PC-3 (cell line): ENCODE data around the gene NHERF2. TPM values are rescaled to one million over a fixed set of nuclear protein-coding genes. Genes with fewer than 3 reads are reported as not detected.

ENCODE experiments used
- ATAC-seq: fragments of 200-7000 bp; cut with Tn5 transposase; 2 replicates; pipeline ENCODE4 v1.9.1; 2020; ENCODE audit warnings: mild to moderate bottlenecking, moderate library complexity
- BruUV-seq: library from RNA; stranded (reverse); fragments of 400-500 nt; replicated peaks from 2 replicates; lab custom pipeline; 2021; lab: Mats Ljungman, UMichigan
- CTCF ChIA-PET: fragments of 300-600 bp; sonication (Branson Sonifier 250); formaldehyde crosslinking; loops from one replicate; lab custom pipeline; 2022; ENCODE audit warnings: antibody characterized with exemption; lab: Charles Lee
- POLR2A ChIA-PET: fragments of 300-600 bp; sonication (Branson Sonifier 250); formaldehyde crosslinking; loops from one replicate; lab custom pipeline; 2022; ENCODE audit warnings: antibody characterized with exemption; ENCODE audit not compliant: unreplicated experiment; lab: Charles Lee
- DNase-seq: peaks from one replicate; pipeline ENCODE4 v3.0.0-alpha.2; 2015
- H2AFZ ChIP-seq: fragments of 300-600 bp; sonication (generic); 2 replicates; pipeline ENCODE4 v1.6.0; 2016; ENCODE audit warnings: antibody characterized with exemption, low read length
- H3F3A ChIP-seq: fragments of 300-600 bp; sonication (generic); one replicate; pipeline ENCODE4 v1.6.0; 2017; ENCODE audit warnings: antibody characterized with exemption, low read length, control low read depth, mild to moderate bottlenecking; ENCODE audit not compliant: unreplicated experiment
- H3K27ac ChIP-seq: fragments of 300-600 bp; sonication (generic); 2 replicates; pipeline ENCODE4 v1.5.1; 2016; ENCODE audit warnings: mild to moderate bottlenecking, low read length
- H3K27me3 ChIP-seq: fragments of 300-600 bp; sonication (generic); 2 replicates; pipeline ENCODE4 v1.6.1; 2016; ENCODE audit warnings: low read length, mixed read lengths
- H3K36me3 ChIP-seq: fragments of 300-600 bp; sonication (generic); 2 replicates; pipeline ENCODE4 v1.6.1; 2016; ENCODE audit warnings: low read depth, mixed run types, low read length, mixed read lengths
- H3K4me1 ChIP-seq: fragments of 300-600 bp; sonication (generic); 2 replicates; pipeline ENCODE4 v1.5.1; 2016; ENCODE audit warnings: low read length; ENCODE audit not compliant: insufficient read depth
- H3K4me2 ChIP-seq: fragments of 300-600 bp; sonication (generic); 2 replicates; pipeline ENCODE4 v1.6.0; 2016; ENCODE audit warnings: low read length
- H3K4me3 ChIP-seq: fragments of 300-600 bp; sonication (generic); 2 replicates; pipeline ENCODE4 v1.5.1; 2016; ENCODE audit warnings: mild to moderate bottlenecking, low read length, mixed read lengths
- H3K79me2 ChIP-seq: fragments of 300-600 bp; sonication (generic); 2 replicates; pipeline ENCODE4 v1.6.1; 2017; ENCODE audit warnings: low read length, mixed read lengths
- H3K9ac ChIP-seq: fragments of 300-600 bp; sonication (generic); 2 replicates; pipeline ENCODE4 v1.6.0; 2016; ENCODE audit warnings: mild to moderate bottlenecking, low read length
- H3K9me2 ChIP-seq: fragments of 300-600 bp; sonication (generic); replicated peaks from 2 replicates; pipeline ENCODE4 v1.6.1; 2016; ENCODE audit warnings: mixed run types, low read length, mixed read lengths
- H3K9me3 ChIP-seq: fragments of 300-600 bp; sonication (generic); 2 replicates; pipeline ENCODE4 v1.6.1; 2016; ENCODE audit warnings: low read length, mixed read lengths
- H4K20me1 ChIP-seq: fragments of 300-600 bp; sonication (generic); 2 replicates; pipeline ENCODE4 v1.6.1; 2016; ENCODE audit warnings: low read length, mixed read lengths
- EZH2 ChIP-seq: fragments of 300-600 bp; sonication (generic); IDR thresholded peaks from one replicate; pipeline ENCODE4 v1.6.1; 2017; ENCODE audit warnings: antibody characterized with exemption, mild to moderate bottlenecking, low read length; ENCODE audit not compliant: unreplicated experiment
- EZH2phosphoT487 ChIP-seq: fragments of 300-600 bp; sonication (generic); IDR thresholded peaks from 2 replicates; pipeline ENCODE4 v1.6.1; 2018; ENCODE audit warnings: mild to moderate bottlenecking, antibody characterized with exemption, low read length, borderline replicate concordance
- intact Hi-C: fragments of 100-400 bp; cut with micrococcal nuclease; formaldehyde crosslinking; loops from 2 replicates; pipeline ENCODE4 v1.9.0; 2023
- total RNA-seq: library from RNA; depleted of rRNA; stranded (reverse); fragments of >200 nt; gene quantifications from 2 replicates; pipeline ENCODE4 v1.2.3, GENCODE V29; 2014
- TF ChIP-seq, protein P1 (sequence below): fragments of 300-600 bp; sonication (generic); conservative IDR thresholded peaks from 2 replicates; pipeline ENCODE4 v1.5.1; 2017; ENCODE audit warnings: antibody characterized with exemption, low read depth, mild to moderate bottlenecking, low read length

Gene NHERF2
- total RNA-seq, 1 experiment from 2014 or later = 145 TPM

DNA sequence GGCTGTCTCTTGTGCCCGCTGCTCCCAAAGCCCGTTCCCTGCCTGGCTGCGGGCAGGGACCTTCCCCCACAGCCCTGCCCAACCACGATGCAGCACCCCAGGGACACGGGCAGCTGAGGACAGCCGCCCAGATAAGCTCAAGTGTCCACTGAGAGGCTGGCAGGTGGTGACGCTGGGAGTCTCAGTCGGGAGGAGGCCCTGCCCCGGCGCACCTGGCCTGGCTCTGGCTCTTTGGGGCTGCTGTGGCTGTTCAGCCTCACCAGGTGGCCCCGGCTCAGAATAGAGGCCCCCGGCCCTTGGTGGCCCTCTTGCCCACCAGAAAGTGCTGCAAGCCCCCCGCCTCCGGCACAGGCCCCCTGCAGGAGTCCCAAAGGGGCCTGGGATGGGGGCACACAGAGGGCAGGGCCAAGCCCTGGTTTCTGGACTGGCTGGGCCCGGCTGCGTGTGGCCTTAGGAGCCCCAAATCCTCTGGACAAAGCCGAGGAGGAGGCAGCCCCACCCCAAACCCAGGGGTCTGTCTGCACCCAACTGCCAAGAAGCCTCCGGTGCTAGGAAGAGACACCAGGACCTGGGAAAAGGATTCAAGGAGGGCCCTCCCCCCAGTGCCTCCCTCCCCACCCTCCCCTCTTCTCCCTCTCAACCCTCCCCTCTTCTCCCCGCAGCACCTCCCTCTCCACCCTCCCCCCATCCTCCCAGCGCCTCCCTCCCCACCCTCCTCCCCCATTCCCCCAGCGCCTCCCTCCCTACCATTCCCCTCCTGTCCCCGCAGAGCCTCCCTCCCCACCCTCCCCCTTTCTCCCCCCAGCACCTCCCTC is 15.7 kb downstream of the NHERF2 start:
- Histone ChIP-seq H3K4me1 (peaks cover 75% of the 10 kb centered on the region), H3K9ac (peak overlapping the region; percentile 51), H3K9me2 (no peaks in the 10 kb centered on the region), H3K36me3 (no peaks in the 10 kb centered on the region; the same call in 1 of the 2 replicates), H3K9me3 (no peaks in the 10 kb centered on the region), H4K20me1 (no peaks in the 10 kb centered on the region), H3K27me3 (no peaks in the 10 kb centered on the region), H2AFZ (no peak overlapping the region), H3K79me2 (peaks cover 25% of the 10 kb centered on the region), H3K27ac (peak overlapping the region; percentile 100), H3K4me3 (no peak overlapping the region), H3F3A (no peaks in the 10 kb centered on the region), H3K4me2 (no peak overlapping the region)
- no TSS peak for BruUV-seq
- intact Hi-C loops = no loop called here
- CTCF ChIA-PET = no interaction called here
- POLR2A ChIA-PET = interaction anchor here (0.7 kb wide), 1 partner anchor 9 kb away, joined by 3 read pairs; no protein-coding TSS in a partner anchor
- DNase-seq (no peak), ATAC-seq (no peak)
- TF ChIP-seq, protein P1, sequence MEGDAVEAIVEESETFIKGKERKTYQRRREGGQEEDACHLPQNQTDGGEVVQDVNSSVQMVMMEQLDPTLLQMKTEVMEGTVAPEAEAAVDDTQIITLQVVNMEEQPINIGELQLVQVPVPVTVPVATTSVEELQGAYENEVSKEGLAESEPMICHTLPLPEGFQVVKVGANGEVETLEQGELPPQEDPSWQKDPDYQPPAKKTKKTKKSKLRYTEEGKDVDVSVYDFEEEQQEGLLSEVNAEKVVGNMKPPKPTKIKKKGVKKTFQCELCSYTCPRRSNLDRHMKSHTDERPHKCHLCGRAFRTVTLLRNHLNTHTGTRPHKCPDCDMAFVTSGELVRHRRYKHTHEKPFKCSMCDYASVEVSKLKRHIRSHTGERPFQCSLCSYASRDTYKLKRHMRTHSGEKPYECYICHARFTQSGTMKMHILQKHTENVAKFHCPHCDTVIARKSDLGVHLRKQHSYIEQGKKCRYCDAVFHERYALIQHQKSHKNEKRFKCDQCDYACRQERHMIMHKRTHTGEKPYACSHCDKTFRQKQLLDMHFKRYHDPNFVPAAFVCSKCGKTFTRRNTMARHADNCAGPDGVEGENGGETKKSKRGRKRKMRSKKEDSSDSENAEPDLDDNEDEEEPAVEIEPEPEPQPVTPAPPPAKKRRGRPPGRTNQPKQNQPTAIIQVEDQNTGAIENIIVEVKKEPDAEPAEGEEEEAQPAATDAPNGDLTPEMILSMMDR = no peak
- TF ChIP-seq EZH2 = no peak
- TF ChIP-seq EZH2phosphoT487 = no peak

DNA sequence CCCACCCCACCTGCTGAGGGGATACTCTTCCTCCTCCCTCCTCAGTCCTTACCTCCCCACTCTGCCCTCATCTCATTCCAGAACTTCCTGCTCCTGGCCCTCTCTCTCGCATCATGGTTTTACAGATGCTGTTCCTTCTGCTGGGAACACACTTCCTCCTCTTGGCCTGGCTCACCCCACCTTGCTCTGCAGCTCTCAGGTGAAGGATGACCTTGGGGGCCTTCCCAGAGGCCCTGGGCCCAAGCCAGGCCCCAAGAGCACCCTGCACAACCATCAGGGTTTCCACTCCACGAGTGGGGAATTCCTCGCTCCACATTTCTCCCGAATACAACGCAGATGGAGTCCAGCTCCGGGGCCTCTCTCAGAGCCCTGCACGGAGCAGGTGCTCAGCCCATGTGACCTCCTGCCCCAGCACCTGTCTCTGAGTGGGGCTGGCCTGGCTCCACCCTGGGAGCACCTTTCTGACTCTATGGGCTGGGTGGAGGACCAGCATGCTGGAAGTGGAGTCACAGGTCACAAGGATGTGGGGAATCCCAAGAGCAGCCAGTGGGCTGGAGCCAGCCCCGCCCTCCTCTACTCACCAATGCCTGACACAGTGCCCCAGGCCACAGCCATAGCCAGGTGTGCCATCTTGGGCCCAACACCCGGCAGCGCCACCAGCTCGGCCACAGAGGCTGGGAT is 16.4 kb downstream of the NHERF2 start:
- Histone ChIP-seq H2AFZ (no peak overlapping the region), H3K4me1 (peaks cover 75% of the 10 kb centered on the region), H4K20me1 (no peaks in the 10 kb centered on the region), H3K4me3 (no peak overlapping the region), H3K27me3 (no peaks in the 10 kb centered on the region), H3F3A (no peaks in the 10 kb centered on the region), H3K9ac (peak overlapping the region; percentile 41; the same call in 1 of the 2 replicates), H3K36me3 (no peaks in the 10 kb centered on the region), H3K9me2 (no peaks in the 10 kb centered on the region), H3K27ac (peak overlapping the region; percentile 67), H3K4me2 (0 out of 2 replicates have a peak overlapping the region, but pooled peaks have one; percentile 22), H3K9me3 (no peaks in the 10 kb centered on the region), H3K79me2 (peaks cover 28% of the 10 kb centered on the region)
- intact Hi-C loops = no loop called here
- ATAC-seq = no peak
- TF ChIP-seq EZH2 (no peak), EZH2phosphoT487 (no peak)
- TF ChIP-seq, protein P1 = no peak
- peak; percentile 20 for DNase-seq
- no TSS peak for BruUV-seq
- ChIA-PET POLR2A (no interaction called here), CTCF (no interaction called here)
